Embryonic facial prominence (tissue), 1 donor: ENCODE data around the gene KCTD14.
"Not testable (repeated sequence)": the region's sequence is repeated elsewhere in the genome, so short reads cannot be mapped to it uniquely, and the experiment has no call there.

ENCODE experiments used
- DNase-seq: peaks from one replicate; pipeline ENCODE4 v3.0.0-alpha.2; 2016; ENCODE audit errors: extremely low spot score

KCTD14 gene

GRCh38 chr11:78023426-78023825, 350 bp upstream of the KCTD14 start:
- no peak for DNase-seq

GRCh38 chr11:78021611-78022010, 1.5 kb downstream of the KCTD14 start:
- DNase-seq: no peak

GRCh38 chr11:78020246-78020645, 2.8 kb downstream of the KCTD14 start:
- no peak for DNase-seq

- no peak for DNase-seq
These were observed 3.3 kb downstream of the KCTD14 start for GRCh38 chr11:78019808-78020207.

- DNase-seq: no peak
These were observed 7.2 kb downstream of the KCTD14 start for GRCh38 chr11:78015878-78016277.

- DNase-seq: not testable (repeated sequence)
These were observed 8.0 kb downstream of the KCTD14 start for GRCh38 chr11:78014937-78015520.

- no peak for DNase-seq
These were observed 11.8 kb downstream of the KCTD14 start for GRCh38 chr11:78011301-78011700.

- DNase-seq: no peak
These were observed 12.3 kb downstream of the KCTD14 start for GRCh38 chr11:78010755-78011154.

- no peak for DNase-seq
These were observed 12.8 kb downstream of the KCTD14 start for GRCh38 chr11:78010304-78010703.

- DNase-seq: no peak
These were observed 14.0 kb downstream of the KCTD14 start for GRCh38 chr11:78009062-78009461.

- no peak for DNase-seq
These were observed 22.9 kb downstream of the KCTD14 start for GRCh38 chr11:78000193-78000592.

GRCh38 chr11:77999446-78000030, 23.5 kb downstream of the KCTD14 start:
- DNase-seq: no peak

- DNase-seq: peak; percentile 99
These were observed 28.4 kb downstream of the KCTD14 start, which contains the start of gene INTS4 for GRCh38 chr11:77994434-77995362. INTS4 (minus strand) TSS chr11:77994668; CDS start chr11:77994643, 25 bp downstream.

- no peak for DNase-seq
These were observed 29.2 kb downstream of the KCTD14 start for GRCh38 chr11:77993902-77994301.

- no peak for DNase-seq
These were observed 32.1 kb downstream of the KCTD14 start for GRCh38 chr11:77990981-77991380.

- not testable (repeated sequence) for DNase-seq
These were observed 36.6 kb downstream of the KCTD14 start for GRCh38 chr11:77986456-77986855.

GRCh38 chr11:77981346-77981947, 41.6 kb downstream of the KCTD14 start:
- no peak for DNase-seq

GRCh38 chr11:77968337-77968736, 54.7 kb downstream of the KCTD14 start:
- DNase-seq: no peak

GRCh38 chr11:77967753-77968152, 55.3 kb downstream of the KCTD14 start:
- DNase-seq: no peak

- no peak for DNase-seq
These were observed 56.0 kb downstream of the KCTD14 start for GRCh38 chr11:77967121-77967520.

GRCh38 chr11:77966338-77966737, 56.7 kb downstream of the KCTD14 start:
- no peak for DNase-seq
